Trophoblast cell (in vitro differentiated cells and primary cell): ENCODE measurements around the gene PSTPIP1.

Experiments used
- DNase-seq, 2 donors: peaks; one replicate each; pipeline ENCODE4 v3.0.0-alpha.2; 2016
- H2AFZ ChIP-seq: 2 replicates; pipeline ENCODE4 v1.6.1; 2013; ENCODE audit warnings: low read length, moderate library complexity, mild to moderate bottlenecking; ENCODE audit not compliant: insufficient read depth, poor library complexity
- H2AK5ac ChIP-seq: 2 replicates; pipeline ENCODE4 v1.6.1; 2013; ENCODE audit warnings: mild to moderate bottlenecking, low read length
- H2BK120ac ChIP-seq: 2 replicates; pipeline ENCODE4 v1.6.1; 2013; ENCODE audit warnings: low read length, mild to moderate bottlenecking, moderate library complexity; ENCODE audit not compliant: insufficient read depth, poor library complexity
- H2BK12ac ChIP-seq: 2 replicates; pipeline ENCODE4 v1.6.1; 2013; ENCODE audit warnings: mild to moderate bottlenecking, low read length, moderate library complexity
- H2BK5ac ChIP-seq: 2 replicates; pipeline ENCODE4 v1.6.1; 2013; ENCODE audit warnings: low read length, low read depth, moderate library complexity, mild to moderate bottlenecking; ENCODE audit not compliant: poor library complexity
- H3K14ac ChIP-seq: 2 replicates; pipeline ENCODE4 v1.6.1; 2013; ENCODE audit warnings: mild to moderate bottlenecking, low read length
- H3K18ac ChIP-seq: 2 replicates; pipeline ENCODE4 v1.6.1; 2013; ENCODE audit warnings: mild to moderate bottlenecking, low read length
- H3K23ac ChIP-seq: 2 replicates; pipeline ENCODE4 v1.6.1; 2013; ENCODE audit warnings: low read length
- H3K27ac ChIP-seq: 2 replicates; pipeline ENCODE4 v1.5.1; 2013; ENCODE audit warnings: low read depth, mild to moderate bottlenecking, inconsistent platforms, low read length, moderate library complexity
- H3K27me3 ChIP-seq: 2 replicates; pipeline ENCODE4 v1.6.1; 2013; ENCODE audit warnings: inconsistent platforms, mild to moderate bottlenecking, low read length, moderate library complexity; ENCODE audit not compliant: insufficient read depth
- H3K36me3 ChIP-seq, 2 experiments: 1 replicate in 1 of 2; 2 replicates in 1 of 2; pipeline ENCODE4 v1.6.1; 2013; ENCODE audit warnings: low read length in 2 of 2, mild to moderate bottlenecking in 2 of 2, moderate library complexity in 1 of 2; ENCODE audit not compliant: insufficient read depth in 2 of 2, control insufficient read depth in 1 of 2
- H3K4ac ChIP-seq: 2 replicates; pipeline ENCODE4 v1.6.1; 2013; ENCODE audit warnings: low read depth, mild to moderate bottlenecking, low read length, moderate library complexity
- H3K4me1 ChIP-seq, 2 experiments: 1 replicate in 1 of 2; 2 replicates in 1 of 2; pipeline ENCODE4 v1.6.1; 2013; ENCODE audit warnings: low read length in 2 of 2, mild to moderate bottlenecking in 2 of 2, moderate library complexity in 1 of 2; ENCODE audit not compliant: insufficient read depth in 2 of 2, control insufficient read depth in 1 of 2
- H3K4me2 ChIP-seq: 2 replicates; pipeline ENCODE4 v1.6.1; 2013; ENCODE audit warnings: inconsistent platforms, mild to moderate bottlenecking, low read length, moderate library complexity
- H3K4me3 ChIP-seq: 2 replicates; pipeline ENCODE4 v1.5.1; 2013; ENCODE audit warnings: mild to moderate bottlenecking, low read depth, low read length, inconsistent platforms
- H3K79me1 ChIP-seq: one replicate; pipeline ENCODE4 v1.6.1; 2013; ENCODE audit warnings: low read length
- H3K79me2 ChIP-seq: 2 replicates; pipeline ENCODE4 v1.6.1; 2013; ENCODE audit warnings: low read length, mild to moderate bottlenecking; ENCODE audit not compliant: control insufficient read depth, insufficient read depth, poor library complexity
- H3K9ac ChIP-seq: 2 replicates; pipeline ENCODE4 v1.6.1; 2013; ENCODE audit warnings: mild to moderate bottlenecking, low read length
- H3K9me3 ChIP-seq: 2 replicates; pipeline ENCODE4 v1.6.1; 2013; ENCODE audit warnings: low read depth, mild to moderate bottlenecking, control low read depth, inconsistent platforms, low read length; ENCODE audit not compliant: insufficient read depth
- H4K12ac ChIP-seq: 2 replicates; pipeline ENCODE4 v1.6.1; 2013; ENCODE audit warnings: low read depth, mild to moderate bottlenecking, low read length, moderate library complexity
- H4K8ac ChIP-seq: 2 replicates; pipeline ENCODE4 v1.6.1; 2013; ENCODE audit warnings: low read depth, mild to moderate bottlenecking, low read length, moderate library complexity
- H4K91ac ChIP-seq: one replicate; pipeline ENCODE4 v1.6.1; 2013; ENCODE audit warnings: low read depth, mild to moderate bottlenecking, low read length, moderate library complexity
- WGBS: extraction: QIAGEN DNeasy Blood & Tissue Kit; methylation state at CpG from one replicate; pipeline ENCODE4 v1.1.7; 2013; ENCODE audit warnings: missing lambda C conversion rate; ENCODE audit not compliant: insufficient read length, insufficient coverage; ENCODE audit errors: extremely low coverage; 5-methylcytosine and 5-hydroxymethylcytosine counted together

PSTPIP1 gene

GRCh38 chr15:77046704-77047412 is 51.9 kb downstream of the PSTPIP1 start:
- Histone ChIP-seq H3K4me2 (no peak overlapping the region), H4K8ac (no peak overlapping the region), H4K12ac (no peak overlapping the region), H3K27ac (no peak overlapping the region), H2AFZ (no peak overlapping the region), H3K79me2 (no peaks in the 10 kb centered on the region), H3K23ac (no peak overlapping the region), H3K18ac (no peak overlapping the region), H3K14ac (no peak overlapping the region), H3K4ac (no peak overlapping the region), H3K9ac (no peak overlapping the region), H3K36me3 (peaks cover 7 to 22% of the 10 kb centered on the region in 2 experiments), H2AK5ac (no peak overlapping the region), H3K79me1 (no peaks in the 10 kb centered on the region), H2BK5ac (no peak overlapping the region), H3K27me3 (no peaks in the 10 kb centered on the region), H4K91ac (no peak overlapping the region), H2BK12ac (no peak overlapping the region), H3K9me3 (peaks cover 2% of the 10 kb centered on the region), H2BK120ac (no peak overlapping the region), H3K4me3 (no peak overlapping the region), H3K4me1 (no peaks in the 10 kb centered on the region)
- no CpG with 5 or more reads among the region's 7 CpGs for WGBS
- no peak for DNase-seq

GRCh38 chr15:77048135-77048876 is 53.4 kb downstream of the PSTPIP1 start:
- Histone ChIP-seq H3K27ac (no peak overlapping the region), H4K91ac (no peak overlapping the region), H2AK5ac (no peak overlapping the region), H3K4me3 (no peak overlapping the region), H2BK12ac (no peak overlapping the region), H4K8ac (no peak overlapping the region), H3K36me3 (peaks cover 5 to 20% of the 10 kb centered on the region in 2 experiments), H3K9ac (no peak overlapping the region), H3K18ac (no peak overlapping the region), H3K79me1 (no peaks in the 10 kb centered on the region), H2BK120ac (no peak overlapping the region), H4K12ac (no peak overlapping the region), H3K4me2 (no peak overlapping the region), H3K79me2 (no peaks in the 10 kb centered on the region), H2BK5ac (no peak overlapping the region), H2AFZ (no peak overlapping the region), H3K4ac (no peak overlapping the region), H3K14ac (no peak overlapping the region), H3K23ac (no peak overlapping the region), H3K4me1 (no peaks in the 10 kb centered on the region), H3K27me3 (no peaks in the 10 kb centered on the region), H3K9me3 (peaks cover under 1% of the 10 kb centered on the region)
- no CpG with 5 or more reads among the region's 1 CpG for WGBS
- no peak for DNase-seq

DNA sequence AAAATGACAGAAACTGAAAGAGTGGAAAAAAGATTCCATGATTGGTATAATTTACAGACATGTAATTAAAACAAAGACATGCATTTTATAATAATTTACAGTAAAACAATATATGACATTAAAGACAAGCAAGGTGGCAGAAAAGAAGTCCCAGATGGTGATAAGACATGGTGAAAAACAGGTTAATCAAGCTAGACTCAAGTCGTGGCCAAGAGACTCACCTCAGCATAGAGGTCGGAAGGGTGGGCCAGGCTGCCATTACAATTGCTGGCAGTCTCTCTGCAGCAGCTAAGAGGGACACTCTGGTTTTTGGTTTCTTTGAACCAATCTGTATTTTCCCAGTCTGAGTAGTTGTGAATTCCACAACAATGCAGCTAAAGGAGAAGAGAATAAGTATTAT is 57.6 kb downstream of the PSTPIP1 start:
- Histone ChIP-seq H3K9me3 (no peaks in the 10 kb centered on the region), H3K27ac (no peak overlapping the region), H3K4me3 (no peak overlapping the region), H2BK12ac (no peak overlapping the region), H3K79me1 (no peaks in the 10 kb centered on the region), H2AFZ (no peak overlapping the region), H4K12ac (no peak overlapping the region), H3K4me2 (no peak overlapping the region), H3K14ac (no peak overlapping the region), H2BK5ac (no peak overlapping the region), H3K23ac (no peak overlapping the region), H2BK120ac (no peak overlapping the region), H2AK5ac (no peak overlapping the region), H3K4me1 (peaks cover 0 to 2% of the 10 kb centered on the region in 2 experiments), H4K91ac (no peak overlapping the region), H3K79me2 (no peaks in the 10 kb centered on the region), H3K36me3 (peaks cover 3 to 4% of the 10 kb centered on the region in 2 experiments), H3K9ac (no peak overlapping the region), H4K8ac (no peak overlapping the region), H3K18ac (no peak overlapping the region), H3K27me3 (no peaks in the 10 kb centered on the region), H3K4ac (no peak overlapping the region)
- no peak for DNase-seq
- no CpG with 5 or more reads among the region's 2 CpGs for WGBS

DNA sequence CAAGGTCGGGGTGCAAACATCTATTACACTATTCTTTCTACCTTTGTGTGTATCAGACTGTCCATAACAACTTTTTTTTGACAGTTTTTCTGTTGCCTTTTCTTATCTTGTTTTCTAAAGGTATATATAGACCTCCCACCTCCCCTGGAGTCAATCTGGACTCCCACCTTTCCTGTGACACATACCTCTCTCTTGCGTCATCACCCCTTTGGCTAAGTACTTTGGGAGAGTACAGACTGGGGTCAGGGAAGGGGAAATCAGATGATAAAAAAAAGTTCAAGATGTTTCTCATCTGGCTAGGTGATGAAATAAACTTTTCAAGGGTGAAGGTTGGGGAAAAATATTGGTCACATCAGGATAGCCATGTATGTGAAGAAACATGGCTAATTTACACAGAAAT is 58.8 kb downstream of the PSTPIP1 start:
- Histone ChIP-seq H4K8ac (no peak overlapping the region), H4K12ac (no peak overlapping the region), H3K4me3 (no peak overlapping the region), H2AFZ (no peak overlapping the region), H3K4me1 (peaks cover 0 to 2% of the 10 kb centered on the region in 2 experiments), H3K4me2 (no peak overlapping the region), H4K91ac (no peak overlapping the region), H3K36me3 (peaks cover 3 to 4% of the 10 kb centered on the region in 2 experiments), H3K27ac (no peak overlapping the region), H2AK5ac (no peak overlapping the region), H3K79me2 (no peaks in the 10 kb centered on the region), H3K9me3 (no peaks in the 10 kb centered on the region), H3K14ac (no peak overlapping the region), H2BK120ac (no peak overlapping the region), H3K4ac (no peak overlapping the region), H3K27me3 (no peaks in the 10 kb centered on the region), H3K9ac (no peak overlapping the region), H2BK12ac (no peak overlapping the region), H3K18ac (no peak overlapping the region), H2BK5ac (no peak overlapping the region), H3K23ac (no peak overlapping the region), H3K79me1 (no peaks in the 10 kb centered on the region)
- DNase-seq = no peak
- WGBS = no CpG with 5 or more reads among the region's 2 CpGs
